GM19043 (cell line): Measurements from ENCODE around the gene LAD1.

Experiments used
- ATAC-seq: cut with Tn5 transposase; IDR thresholded peaks from one replicate; pipeline ENCODE4 v1.9.1; 2021; ENCODE audit warnings: low read depth; ENCODE audit not compliant: unreplicated experiment

The LAD1 gene

GRCh38 chr1:201395936-201396335 is 3.2 kb downstream of the LAD1 start:
- ATAC-seq: no peak

GRCh38 chr1:201394591-201394990 is 4.5 kb downstream of the LAD1 start:
- ATAC-seq: no peak

- ATAC-seq: no peak
These were observed 6.0 kb downstream of the LAD1 start for GRCh38 chr1:201393076-201393475.

- ATAC-seq: no peak
These were observed 7.2 kb downstream of the LAD1 start for GRCh38 chr1:201391651-201392511.

- no peak for ATAC-seq
These were observed 7.9 kb downstream of the LAD1 start for GRCh38 chr1:201391225-201391624.

- no peak for ATAC-seq
These were observed 10.1 kb downstream of the LAD1 start for GRCh38 chr1:201389051-201389450.

GRCh38 chr1:201386208-201386607 is 12.9 kb downstream of the LAD1 start:
- ATAC-seq: no peak

- ATAC-seq: peak; percentile 72
These were observed 13.7 kb downstream of the LAD1 start for GRCh38 chr1:201385299-201385891.

GRCh38 chr1:201384406-201384782 is 14.7 kb downstream of the LAD1 start:
- ATAC-seq: no peak

GRCh38 chr1:201383647-201384405 is 15.3 kb downstream of the LAD1 start:
- ATAC-seq: no peak

GRCh38 chr1:201381130-201381529 is 18.0 kb downstream of the LAD1 start:
- no peak for ATAC-seq

- no peak for ATAC-seq
These were observed 19.3 kb downstream of the LAD1 start for GRCh38 chr1:201379733-201380242.

- no peak for ATAC-seq
These were observed 20.3 kb downstream of the LAD1 start for GRCh38 chr1:201378804-201379203.

GRCh38 chr1:201377611-201378092 is 21.5 kb downstream of the LAD1 start, which contains the start of gene TNNT2:
TSS of gene TNNT2 (minus strand) at chr1:201377680. CDS start at chr1:201373254, 4,426 bp downstream.
- ATAC-seq: no peak

GRCh38 chr1:201376464-201377374 is 22.4 kb downstream of the LAD1 start:
- no peak for ATAC-seq

- no peak for ATAC-seq
These were observed 23.0 kb downstream of the LAD1 start for GRCh38 chr1:201376107-201376463.

- ATAC-seq: no peak
These were observed 24.0 kb downstream of the LAD1 start for GRCh38 chr1:201375169-201375568.

GRCh38 chr1:201374364-201374763 is 24.8 kb downstream of the LAD1 start:
- ATAC-seq: no peak

- no peak for ATAC-seq
These were observed 27.3 kb downstream of the LAD1 start for GRCh38 chr1:201371792-201372191.

- no peak for ATAC-seq
These were observed 27.8 kb downstream of the LAD1 start for GRCh38 chr1:201371276-201371675.
